IPS-18a (cell line): Measurements from ENCODE around the gene GALNT2.

Experiments
- H3K27ac ChIP-seq: one replicate; pipeline ENCODE4 v1.5.1; 2013; ENCODE audit warnings: low read length
- H3K27me3 ChIP-seq: one replicate; pipeline ENCODE4 v1.6.1; 2013; ENCODE audit warnings: mild to moderate bottlenecking, low read length; ENCODE audit not compliant: control insufficient read depth, insufficient read depth
- H3K36me3 ChIP-seq: one replicate; pipeline ENCODE4 v1.6.1; 2013; ENCODE audit warnings: low read depth, low read length; ENCODE audit not compliant: control insufficient read depth
- H3K4me1 ChIP-seq: one replicate; pipeline ENCODE4 v1.6.1; 2013; ENCODE audit warnings: low read depth, low read length; ENCODE audit not compliant: control insufficient read depth
- H3K4me3 ChIP-seq: one replicate; pipeline ENCODE4 v1.5.1; 2013; ENCODE audit warnings: low read length
- H3K9ac ChIP-seq: one replicate; pipeline ENCODE4 v1.6.1; 2013; ENCODE audit warnings: mild to moderate bottlenecking, low read length, moderate library complexity
- H3K9me3 ChIP-seq: one replicate; pipeline ENCODE4 v1.6.1; 2013; ENCODE audit warnings: low read depth, low read length; ENCODE audit not compliant: control insufficient read depth

GALNT2 gene

DNA sequence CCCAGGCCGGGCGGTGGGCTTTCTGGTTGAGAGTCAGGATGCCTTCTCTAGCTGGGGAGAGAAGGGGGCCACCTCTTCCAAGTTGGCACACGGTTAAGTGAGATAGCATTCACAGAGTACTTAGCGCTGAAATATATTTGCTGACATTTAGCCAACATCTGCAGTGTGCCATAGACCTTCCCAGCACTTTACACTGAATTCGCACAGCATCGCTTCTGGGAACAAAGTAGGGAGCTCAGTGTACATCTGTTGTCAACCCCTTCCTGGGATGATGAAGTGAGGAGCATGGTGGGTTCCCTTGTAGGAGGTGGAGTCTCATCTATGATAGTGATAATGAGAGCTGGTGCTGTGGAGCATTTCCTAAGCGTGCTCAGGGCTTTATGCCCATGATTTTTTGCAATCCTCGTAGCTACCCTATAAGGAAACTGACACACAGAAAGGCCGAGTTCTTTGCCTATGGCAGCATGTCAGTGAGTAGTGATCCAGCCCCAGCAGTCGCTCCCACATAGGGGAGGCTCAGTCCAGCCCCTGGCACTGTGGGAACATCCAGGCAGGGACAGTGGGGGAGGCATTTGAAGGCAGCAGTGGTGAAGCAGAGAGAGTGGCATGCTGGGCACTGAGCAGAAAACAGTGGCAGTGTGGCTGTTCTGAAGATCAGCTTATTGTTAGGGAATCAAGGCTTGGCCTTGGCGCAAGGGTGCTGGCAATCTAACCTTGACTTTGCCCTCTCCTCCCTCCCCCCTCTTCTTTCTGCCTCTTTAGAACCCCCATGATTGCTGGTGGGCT lies 182.8 kb downstream of the GALNT2 start:
- no peaks in the 10 kb centered on the region for H3K27me3 ChIP-seq
- no peaks in the 10 kb centered on the region for H3K9me3 ChIP-seq
- no peak overlapping the region for H3K4me3 ChIP-seq
- H3K4me1 ChIP-seq, result peaks cover 27% of the 10 kb centered on the region
- peaks cover 10% of the 10 kb centered on the region for H3K36me3 ChIP-seq
- no peak overlapping the region for H3K9ac ChIP-seq
- no peak overlapping the region for H3K27ac ChIP-seq

DNA sequence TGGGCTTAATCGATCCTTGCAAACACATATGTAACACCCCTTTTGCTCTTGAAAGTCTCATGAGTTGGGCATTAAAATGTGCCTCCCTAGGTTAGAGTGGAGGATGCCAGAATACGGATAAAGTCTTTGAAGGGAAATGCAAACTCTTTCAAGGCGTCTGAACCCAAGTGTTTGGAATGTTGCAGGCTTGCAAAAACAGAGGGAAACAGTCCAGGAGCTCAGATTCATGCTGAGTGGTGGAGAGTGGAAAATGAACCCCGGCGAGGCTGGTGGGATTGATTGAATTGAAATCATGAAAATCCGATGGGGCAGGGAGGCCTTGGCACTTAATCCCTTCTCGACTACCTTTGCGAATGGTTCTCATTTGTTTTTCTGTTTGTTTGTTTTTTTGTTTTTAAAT lies 183.6 kb downstream of the GALNT2 start:
- Histone ChIP-seq H3K9me3 (no peaks in the 10 kb centered on the region), H3K36me3 (peaks cover 16% of the 10 kb centered on the region), H3K9ac (peak overlapping the region; percentile 4), H3K27ac (no peak overlapping the region), H3K27me3 (no peaks in the 10 kb centered on the region), H3K4me3 (no peak overlapping the region), H3K4me1 (peaks cover 27% of the 10 kb centered on the region)

DNA sequence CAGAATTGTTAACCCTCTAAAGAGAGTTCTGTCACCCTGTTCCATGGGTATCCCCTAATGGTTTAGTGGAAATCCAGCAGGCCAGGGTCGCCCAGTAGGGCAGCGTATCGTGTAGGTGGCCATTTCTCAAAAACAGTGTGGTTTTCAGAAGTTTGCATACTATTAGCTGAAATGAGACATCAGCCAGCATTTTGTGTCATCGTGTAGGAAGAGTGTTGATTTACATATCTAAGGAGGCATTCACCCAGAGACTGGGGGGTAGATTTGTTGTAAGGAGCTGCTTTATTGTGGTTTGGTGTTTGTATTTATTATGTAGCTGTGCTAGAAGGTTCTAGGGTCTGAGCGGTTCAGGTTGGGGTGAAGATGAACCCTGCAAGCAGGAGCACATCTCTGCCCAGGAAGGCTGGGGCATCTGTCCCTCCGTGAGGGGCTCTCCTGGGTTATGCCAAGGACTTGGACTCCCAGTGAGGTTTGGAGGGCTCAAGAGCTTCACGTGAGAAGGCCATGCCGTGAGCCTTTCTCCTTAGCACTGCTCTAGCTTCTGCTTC lies 184.7 kb downstream of the GALNT2 start:
- H3K4me1 ChIP-seq, result peaks cover 27% of the 10 kb centered on the region
- no peak overlapping the region for H3K9ac ChIP-seq
- H3K9me3 ChIP-seq, result no peaks in the 10 kb centered on the region
- no peaks in the 10 kb centered on the region for H3K27me3 ChIP-seq
- peaks cover 9% of the 10 kb centered on the region for H3K36me3 ChIP-seq
- no peak overlapping the region for H3K27ac ChIP-seq
- no peak overlapping the region for H3K4me3 ChIP-seq

DNA sequence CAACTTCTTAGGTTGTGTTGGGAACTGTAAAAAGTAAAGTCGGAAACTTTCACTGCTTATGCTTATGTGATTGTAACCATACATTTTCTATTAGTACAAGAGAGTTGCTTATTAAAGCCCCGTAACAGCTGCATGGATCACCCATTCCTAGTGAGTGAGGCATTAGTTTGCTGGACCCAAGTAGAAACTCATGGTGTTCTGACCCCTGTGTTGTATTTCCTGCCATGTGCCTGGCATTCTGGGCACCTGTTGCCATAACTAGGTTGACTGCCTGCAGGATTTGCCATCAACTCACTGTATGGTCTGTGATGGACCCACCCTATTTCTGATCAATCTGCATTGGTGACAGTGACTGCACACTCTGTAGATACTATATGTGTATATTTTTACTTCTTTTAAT lies 186.1 kb downstream of the GALNT2 start:
- Histone ChIP-seq H3K9me3 (no peaks in the 10 kb centered on the region), H3K4me1 (peaks cover 27% of the 10 kb centered on the region), H3K36me3 (peaks cover 9% of the 10 kb centered on the region)

DNA sequence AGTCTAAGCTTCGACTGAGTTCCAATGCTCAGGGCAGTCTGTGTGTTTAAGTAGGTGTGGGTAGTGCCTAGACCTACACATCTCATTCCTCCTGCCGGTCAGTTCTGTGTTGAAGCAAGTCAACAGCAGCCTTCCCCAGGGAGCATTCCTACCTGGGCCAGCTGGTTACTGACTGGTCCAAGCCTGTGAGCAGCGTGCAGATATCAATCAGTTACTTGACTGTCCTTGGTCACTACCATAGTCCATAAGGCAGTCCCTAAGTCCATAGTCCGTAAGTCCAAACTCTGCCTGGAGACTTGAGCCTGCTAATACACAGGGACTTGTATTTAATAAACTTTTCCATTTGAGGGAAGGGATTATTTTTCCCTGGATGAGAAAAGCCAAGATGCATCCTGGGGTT lies 187.2 kb downstream of the GALNT2 start:
- H3K4me3 ChIP-seq, result no peak overlapping the region
- no peak overlapping the region for H3K27ac ChIP-seq
- H3K9me3 ChIP-seq, result no peaks in the 10 kb centered on the region
- no peak overlapping the region for H3K9ac ChIP-seq
- peaks cover 9% of the 10 kb centered on the region for H3K36me3 ChIP-seq
- peaks cover 27% of the 10 kb centered on the region for H3K4me1 ChIP-seq
- no peaks in the 10 kb centered on the region for H3K27me3 ChIP-seq

More for the DNA sequence above, 186.1 kb downstream of the GALNT2 start:
- H3K27ac ChIP-seq, result no peak overlapping the region
- H3K4me3 ChIP-seq, result no peak overlapping the region
- H3K27me3 ChIP-seq, result no peaks in the 10 kb centered on the region
- no peak overlapping the region for H3K9ac ChIP-seq

DNA sequence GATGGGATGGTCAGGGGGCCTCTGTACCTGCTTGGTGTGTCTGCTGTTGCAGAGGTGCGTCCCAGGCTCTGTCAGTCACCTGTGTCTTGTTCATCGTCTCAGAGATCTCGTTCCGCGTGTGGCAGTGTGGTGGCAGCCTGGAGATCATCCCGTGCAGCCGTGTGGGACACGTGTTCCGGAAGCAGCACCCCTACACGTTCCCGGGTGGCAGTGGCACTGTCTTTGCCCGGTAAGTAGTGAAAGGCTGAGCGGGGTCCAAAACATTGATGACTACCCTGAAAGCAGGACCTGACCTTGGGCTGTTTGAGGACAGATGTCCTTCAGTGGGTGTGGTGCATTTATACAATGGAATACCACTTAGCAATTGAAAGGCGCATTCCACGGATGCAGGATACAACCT lies 188.1 kb downstream of the GALNT2 start:
- H3K9me3 ChIP-seq, result no peaks in the 10 kb centered on the region
- H3K36me3 ChIP-seq, result peaks cover 6% of the 10 kb centered on the region
- no peak overlapping the region for H3K9ac ChIP-seq
- peaks cover 24% of the 10 kb centered on the region for H3K4me1 ChIP-seq
- no peak overlapping the region for H3K27ac ChIP-seq
- no peaks in the 10 kb centered on the region for H3K27me3 ChIP-seq
- H3K4me3 ChIP-seq, result no peak overlapping the region

DNA sequence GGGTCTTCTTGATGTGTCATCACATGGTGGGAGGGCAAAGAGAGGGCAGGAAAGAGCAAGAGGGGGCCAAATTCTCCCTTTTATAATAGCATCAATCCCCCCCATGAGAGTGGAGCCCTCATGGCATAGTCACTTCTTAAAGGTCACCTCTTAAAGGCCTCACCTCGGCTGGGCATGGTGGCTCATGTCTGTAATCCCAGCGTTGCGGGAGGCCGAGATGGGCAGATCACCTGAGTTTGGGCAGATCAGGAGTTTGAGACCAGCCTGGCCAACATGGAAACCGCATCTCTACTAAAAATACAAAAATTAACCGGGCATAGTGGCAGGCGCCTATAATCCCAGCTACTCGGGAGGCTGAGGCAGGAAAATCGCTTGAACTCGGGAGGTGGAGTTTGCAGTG lies 189.0 kb downstream of the GALNT2 start:
- peaks cover 15% of the 10 kb centered on the region for H3K4me1 ChIP-seq
- H3K4me3 ChIP-seq, result no peak overlapping the region
- H3K27me3 ChIP-seq, result no peaks in the 10 kb centered on the region
- H3K36me3 ChIP-seq, result peaks cover 6% of the 10 kb centered on the region
- no peak overlapping the region for H3K9ac ChIP-seq
- H3K9me3 ChIP-seq, result no peaks in the 10 kb centered on the region
- no peak overlapping the region for H3K27ac ChIP-seq

DNA sequence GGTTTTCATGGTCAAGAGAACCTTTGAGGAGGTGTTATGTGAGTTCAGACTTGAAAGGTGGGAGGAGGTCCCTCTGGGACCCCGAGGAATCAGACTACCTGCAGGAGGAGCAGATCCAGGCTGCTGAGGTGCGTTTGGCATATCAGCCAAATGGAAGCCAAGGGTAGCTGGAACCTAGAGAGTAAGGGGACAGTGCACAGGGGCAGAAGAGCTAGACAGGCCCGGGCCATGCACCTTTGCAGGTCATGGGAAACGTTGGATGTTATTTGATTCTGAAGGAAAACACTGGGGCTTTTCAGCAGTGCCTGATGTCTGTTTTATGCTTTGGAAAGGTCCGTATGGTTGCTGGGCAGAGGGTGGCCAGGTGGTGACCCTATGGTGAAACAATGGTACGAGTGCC lies 189.9 kb downstream of the GALNT2 start:
- no peak overlapping the region for H3K27ac ChIP-seq
- H3K27me3 ChIP-seq, result no peaks in the 10 kb centered on the region
- no peaks in the 10 kb centered on the region for H3K9me3 ChIP-seq
- no peak overlapping the region for H3K9ac ChIP-seq
- no peak overlapping the region for H3K4me3 ChIP-seq
- H3K4me1 ChIP-seq, result peaks cover 6% of the 10 kb centered on the region
- H3K36me3 ChIP-seq, result peaks cover 6% of the 10 kb centered on the region

DNA sequence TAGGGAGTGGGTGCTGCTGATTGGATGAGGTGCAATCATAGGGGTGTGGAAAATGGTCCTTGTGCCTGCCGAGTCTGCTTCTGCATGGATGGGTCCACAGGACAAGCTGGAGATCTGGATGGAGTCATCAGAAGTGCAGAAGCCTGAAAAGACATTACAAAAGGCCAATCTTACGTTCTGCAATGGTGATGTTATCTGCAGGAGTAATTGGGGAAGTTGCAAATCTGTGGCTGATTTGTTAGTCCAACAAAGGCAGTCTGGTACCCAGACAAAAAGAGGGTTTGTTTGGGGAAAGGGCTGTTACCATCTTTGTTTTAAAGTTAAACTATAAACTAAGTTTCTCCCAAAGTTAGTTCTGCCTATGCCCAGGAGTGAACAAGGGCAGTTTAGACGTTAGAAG lies 192.6 kb downstream of the GALNT2 start:
- Histone ChIP-seq H3K4me1 (no peaks in the 10 kb centered on the region), H3K9me3 (no peaks in the 10 kb centered on the region), H3K27ac (no peak overlapping the region), H3K27me3 (no peaks in the 10 kb centered on the region), H3K36me3 (peaks cover 14% of the 10 kb centered on the region), H3K4me3 (no peak overlapping the region), H3K9ac (no peak overlapping the region)

DNA sequence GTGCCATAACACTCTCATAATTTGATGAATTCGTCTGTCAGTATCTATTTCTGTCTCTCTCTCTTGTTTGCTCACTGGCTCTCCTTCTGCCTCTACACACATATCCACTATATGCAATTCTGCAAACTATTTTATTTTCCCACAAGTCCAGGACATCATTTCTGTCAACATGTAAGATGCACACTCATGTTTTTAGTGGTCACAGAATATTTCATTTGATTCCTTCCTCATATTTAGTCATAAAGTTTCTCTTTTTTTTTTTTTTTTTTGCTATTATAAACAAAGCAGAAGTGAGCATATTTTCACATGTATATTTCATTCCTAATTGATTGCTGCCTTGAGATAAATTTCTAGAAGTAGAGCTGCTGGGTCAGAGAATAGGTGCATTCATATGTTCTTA lies 193.8 kb downstream of the GALNT2 start:
- peaks cover 8% of the 10 kb centered on the region for H3K36me3 ChIP-seq
- no peak overlapping the region for H3K27ac ChIP-seq
- H3K27me3 ChIP-seq, result no peaks in the 10 kb centered on the region
- H3K9me3 ChIP-seq, result no peaks in the 10 kb centered on the region
- H3K4me1 ChIP-seq, result no peaks in the 10 kb centered on the region
- no peak overlapping the region for H3K9ac ChIP-seq
- H3K4me3 ChIP-seq, result no peak overlapping the region

DNA sequence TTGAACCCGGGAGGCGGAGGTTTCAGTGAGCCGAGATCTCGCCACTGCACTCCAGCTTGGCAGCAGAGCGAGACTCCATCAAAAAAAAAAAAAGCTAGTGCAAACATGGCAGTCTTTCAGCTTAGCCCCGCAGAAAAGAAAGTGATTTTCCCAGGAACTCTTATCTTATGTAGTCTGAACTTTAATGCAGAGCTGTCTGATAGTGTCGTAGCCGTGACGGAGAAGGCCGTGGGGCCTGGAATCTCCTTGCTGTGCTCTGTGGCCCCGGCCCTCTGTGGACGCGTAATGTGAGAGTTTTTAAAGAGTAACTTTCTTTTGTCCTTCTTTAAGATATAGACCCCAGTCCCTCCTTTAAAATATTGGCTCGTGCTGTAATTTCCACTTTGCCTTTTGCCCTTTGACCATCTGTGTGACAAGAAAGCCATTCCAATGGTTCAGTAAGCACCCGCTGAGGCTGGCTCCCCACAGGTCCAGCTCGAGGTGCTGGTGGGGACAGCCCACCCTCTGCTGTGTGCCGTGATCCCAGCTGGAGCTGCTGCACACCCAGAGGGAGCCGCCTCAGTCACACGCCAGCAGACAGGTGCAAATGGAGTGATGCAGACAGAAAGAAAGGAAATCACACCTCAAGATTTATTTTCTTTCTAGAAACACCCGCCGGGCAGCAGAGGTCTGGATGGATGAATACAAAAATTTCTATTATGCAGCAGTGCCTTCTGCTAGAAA lies 195.1 kb downstream of the GALNT2 start:
- peaks cover 8% of the 10 kb centered on the region for H3K36me3 ChIP-seq

More for the DNA sequence above, 195.1 kb downstream of the GALNT2 start:
- Histone ChIP-seq H3K9me3 (no peaks in the 10 kb centered on the region), H3K27ac (no peak overlapping the region), H3K4me3 (no peak overlapping the region), H3K4me1 (no peaks in the 10 kb centered on the region), H3K9ac (no peak overlapping the region), H3K27me3 (no peaks in the 10 kb centered on the region)
